ENCODE results near the gene CNTN4.

- TF ChIP-seq ZNF274 (IDR thresholded peaks at IDR 0.05; ENCODE audit: low read depth, low read length): no peak
- no peak for TF ChIP-seq YY1 (IDR thresholded peaks at IDR 0.05; ENCODE audit: insufficient read depth, insufficient read length)
These were observed 629.1 kb downstream of the CNTN4 start for GRCh38 chr3:2727610-2728318.
